ENCODE measurements around the gene SNX20. TPM values are rescaled to one million over a fixed set of nuclear protein-coding genes. Genes with fewer than 3 reads are reported as not detected.

SNX20 gene, protein sequence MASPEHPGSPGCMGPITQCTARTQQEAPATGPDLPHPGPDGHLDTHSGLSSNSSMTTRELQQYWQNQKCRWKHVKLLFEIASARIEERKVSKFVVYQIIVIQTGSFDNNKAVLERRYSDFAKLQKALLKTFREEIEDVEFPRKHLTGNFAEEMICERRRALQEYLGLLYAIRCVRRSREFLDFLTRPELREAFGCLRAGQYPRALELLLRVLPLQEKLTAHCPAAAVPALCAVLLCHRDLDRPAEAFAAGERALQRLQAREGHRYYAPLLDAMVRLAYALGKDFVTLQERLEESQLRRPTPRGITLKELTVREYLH
- 10 to 100 TPM; 60.0 to 72.1 TPM for total RNA-seq

DNA sequence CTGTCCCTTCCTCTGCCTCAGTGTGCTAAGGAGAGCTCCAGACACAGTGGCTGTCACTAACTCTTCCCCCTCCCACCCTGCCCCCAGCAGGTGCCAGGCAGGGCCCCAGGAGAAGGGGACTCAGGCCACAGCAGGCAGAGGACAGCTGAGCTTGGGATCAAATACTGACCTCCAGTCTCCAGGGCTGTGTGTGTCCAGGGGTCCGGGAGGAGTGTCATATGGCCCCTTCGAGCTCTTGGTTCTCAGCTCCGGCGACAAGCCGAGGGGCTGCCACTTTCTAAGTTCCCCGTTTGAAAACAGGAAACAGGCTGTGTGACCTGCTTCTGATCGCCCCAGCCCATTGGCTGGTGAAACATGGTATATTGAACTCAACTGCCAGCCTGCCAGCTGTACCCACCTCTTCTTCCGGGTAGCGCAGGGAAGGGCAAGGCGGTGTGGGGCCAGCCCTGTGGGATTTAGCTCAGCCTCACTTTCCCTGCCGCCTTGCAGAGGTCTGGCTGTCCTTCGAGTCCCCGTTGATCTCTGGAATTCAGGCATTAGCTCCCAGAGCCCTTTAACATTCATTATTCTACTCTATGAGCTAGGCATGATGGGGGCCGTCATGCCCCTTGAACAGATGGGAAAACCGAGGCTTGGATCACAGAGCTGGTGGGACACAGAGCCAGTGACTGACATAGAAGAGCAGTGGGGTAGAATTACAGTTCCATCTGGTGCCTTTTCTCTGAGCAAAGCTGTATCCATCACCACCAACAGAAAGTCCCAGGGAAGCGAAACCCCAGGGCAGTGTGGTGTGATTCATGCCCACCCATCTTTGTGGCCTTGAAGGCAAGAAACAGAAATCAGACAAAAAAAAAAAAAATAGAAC, at the start of gene SNX20:
TSS of gene SNX20 (minus strand) at position 292 of the 865 bp plus-strand sequence. CDS start 3,786 bp downstream, outside the sequence.
- Mint-ChIP-seq H3K4me3 (peak within 1 kb of the TSS; percentile 81), H3K36me3 (peaks cover 38% of the 10 kb centered on the region), H3K4me1 (peaks cover 84% of the 10 kb centered on the region), H3K27me3 (no peaks in the 10 kb centered on the region), H3K27ac (peak within 1 kb of the TSS; percentile 93), H3K9me3 (ENCODE audit: low read depth) (no peaks in the 10 kb centered on the region)
- CTCF ChIA-PET = interaction anchor here (1.1 to 8.8 kb wide), 8 partner anchors 10 to 354 kb away, joined by 3 to 140 read pairs (median 10); no protein-coding TSS in a partner anchor
- DNase-seq (peak; percentile 82), ATAC-seq (peak; percentile 67)

DNA sequence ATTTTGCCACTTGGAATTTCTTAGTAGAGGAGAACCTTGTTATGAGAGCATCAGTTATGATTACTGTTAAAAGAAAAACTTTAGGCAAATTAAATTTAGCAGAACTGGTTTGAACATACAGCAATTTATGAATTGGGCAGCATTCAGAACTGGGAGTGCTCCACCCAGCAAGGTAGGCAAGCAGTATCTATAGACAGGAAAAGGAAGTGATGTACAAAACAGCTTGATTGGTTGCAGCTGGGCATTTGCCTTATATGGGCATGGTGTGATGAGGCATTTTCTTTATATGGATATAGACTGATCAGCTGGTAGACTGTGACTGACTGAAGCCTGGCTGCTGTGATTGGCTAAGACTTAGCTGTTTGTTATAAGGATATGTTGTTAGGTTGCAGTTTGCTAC, 43.2 kb upstream of the SNX20 start:
- no peaks in the 10 kb centered on the region for H3K27me3 Mint-ChIP-seq
- peaks cover 18% of the 10 kb centered on the region for H3K4me1 Mint-ChIP-seq
- ATAC-seq = no peak
- no peak overlapping the region for H3K4me3 Mint-ChIP-seq
- H3K27ac Mint-ChIP-seq = no peak overlapping the region
- CTCF ChIA-PET = interaction anchor here (0.8 to 1.9 kb wide), 5 partner anchors 53 to 369 kb away, joined by 3 to 4 read pairs (median 3); no protein-coding TSS in a partner anchor
- DNase-seq = no peak
- peaks cover 6% of the 10 kb centered on the region for H3K9me3 Mint-ChIP-seq (ENCODE audit: low read depth)
- peaks cover 63% of the 10 kb centered on the region for H3K36me3 Mint-ChIP-seq

DNA sequence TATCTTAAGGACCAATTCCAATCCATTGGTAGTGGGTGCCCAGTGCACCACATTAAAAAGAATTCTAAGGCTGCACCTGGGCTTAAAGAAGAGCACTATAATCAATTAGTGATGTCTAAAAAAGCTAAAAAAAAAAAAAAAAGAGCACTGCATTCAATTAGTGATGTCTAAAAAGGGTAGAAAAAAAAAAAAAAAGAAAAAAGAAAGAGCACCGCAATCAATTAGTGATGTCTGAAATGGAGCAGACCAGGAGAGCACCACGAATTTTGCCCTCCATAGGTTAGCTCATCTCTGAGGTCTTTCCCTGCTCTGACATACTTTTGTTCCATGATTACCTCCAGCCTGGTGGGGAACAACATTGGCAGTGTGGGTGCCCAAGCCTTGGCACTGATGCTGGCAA, 41.8 kb upstream of the SNX20 start:
- H3K4me3 Mint-ChIP-seq = no peak overlapping the region
- CTCF ChIA-PET = interaction anchor here (1.0 to 1.9 kb wide), 2 partner anchors 19 to 51 kb away, joined by 3 to 4 read pairs; partner anchors contain the start of gene CYLD
- H3K27me3 Mint-ChIP-seq = no peaks in the 10 kb centered on the region
- peaks cover 53% of the 10 kb centered on the region for H3K36me3 Mint-ChIP-seq
- H3K4me1 Mint-ChIP-seq = peaks cover 21% of the 10 kb centered on the region
- peaks cover 6% of the 10 kb centered on the region for H3K9me3 Mint-ChIP-seq (ENCODE audit: low read depth)
- DNase-seq (no peak), ATAC-seq (no peak)
- no peak overlapping the region for H3K27ac Mint-ChIP-seq

- no peak for ATAC-seq
- CTCF ChIA-PET = interaction anchor here (0.9 to 1.3 kb wide), 3 partner anchors 8 to 56 kb away, joined by 3 read pairs; partner anchors contain the start of gene CYLD
- Mint-ChIP-seq H3K27me3 (no peaks in the 10 kb centered on the region), H3K27ac (peak overlapping the region; percentile 58), H3K36me3 (peaks cover 48% of the 10 kb centered on the region), H3K9me3 (ENCODE audit: low read depth) (peaks cover 6% of the 10 kb centered on the region), H3K4me3 (no peak overlapping the region), H3K4me1 (peaks cover 22% of the 10 kb centered on the region)
- DNase-seq = no peak
Measured at GRCh38 chr16:50722405-50722737, 41.3 kb upstream of the SNX20 start.

DNA sequence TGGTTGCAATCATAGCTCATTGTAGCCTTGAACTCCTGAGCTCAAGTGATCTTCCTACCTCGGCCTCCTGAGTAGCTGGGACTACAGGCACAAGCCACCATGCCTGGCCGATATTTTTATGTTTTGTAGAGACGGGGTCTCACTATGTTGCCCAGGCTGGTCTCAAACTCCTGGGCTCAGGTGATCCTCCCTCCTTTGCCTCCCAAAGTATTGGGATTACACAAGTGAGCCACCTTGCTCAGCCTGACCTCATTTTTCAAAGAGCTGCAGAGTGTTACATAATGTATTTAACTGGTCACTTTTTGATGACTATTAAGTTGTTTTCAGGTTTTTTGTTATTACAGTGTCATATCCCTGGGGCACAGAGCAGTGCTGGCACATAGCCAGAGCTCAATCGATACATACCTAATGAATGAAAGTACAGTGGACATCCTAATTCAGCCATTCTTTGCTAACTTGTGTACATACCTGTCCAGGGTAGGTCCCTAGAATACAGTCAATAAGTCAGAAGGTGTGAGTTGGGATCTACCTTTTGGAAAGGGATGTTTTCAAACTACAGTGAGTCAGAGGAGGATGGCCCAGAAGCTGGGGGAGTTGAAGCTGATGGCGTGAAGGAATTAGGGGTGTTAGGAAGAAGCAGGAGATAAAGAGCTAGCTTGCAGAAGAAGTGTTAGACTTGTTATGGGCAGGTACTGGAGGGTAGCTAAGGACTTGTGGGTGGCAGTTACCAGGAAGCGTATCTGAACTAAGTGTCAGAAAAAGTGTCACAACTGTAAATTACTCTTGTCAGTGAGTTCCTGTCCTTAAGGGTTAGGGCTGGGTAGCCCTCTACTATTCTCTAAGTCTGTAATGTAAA, 40.7 kb upstream of the SNX20 start:
- peaks cover 28% of the 10 kb centered on the region for H3K4me1 Mint-ChIP-seq
- H3K27me3 Mint-ChIP-seq = no peaks in the 10 kb centered on the region
- H3K9me3 Mint-ChIP-seq (ENCODE audit: low read depth) = peaks cover 6% of the 10 kb centered on the region
- ATAC-seq (peak; percentile 39), DNase-seq (no peak)
- peaks cover 47% of the 10 kb centered on the region for H3K36me3 Mint-ChIP-seq
- CTCF ChIA-PET = interaction anchor here (0.9 to 2.9 kb wide), 7 partner anchors 9 to 85 kb away, joined by 3 to 8 read pairs (median 3); partner anchors contain the start of gene CYLD
- H3K4me3 Mint-ChIP-seq = no peak overlapping the region
- peak overlapping the region; percentile 58 for H3K27ac Mint-ChIP-seq

DNA sequence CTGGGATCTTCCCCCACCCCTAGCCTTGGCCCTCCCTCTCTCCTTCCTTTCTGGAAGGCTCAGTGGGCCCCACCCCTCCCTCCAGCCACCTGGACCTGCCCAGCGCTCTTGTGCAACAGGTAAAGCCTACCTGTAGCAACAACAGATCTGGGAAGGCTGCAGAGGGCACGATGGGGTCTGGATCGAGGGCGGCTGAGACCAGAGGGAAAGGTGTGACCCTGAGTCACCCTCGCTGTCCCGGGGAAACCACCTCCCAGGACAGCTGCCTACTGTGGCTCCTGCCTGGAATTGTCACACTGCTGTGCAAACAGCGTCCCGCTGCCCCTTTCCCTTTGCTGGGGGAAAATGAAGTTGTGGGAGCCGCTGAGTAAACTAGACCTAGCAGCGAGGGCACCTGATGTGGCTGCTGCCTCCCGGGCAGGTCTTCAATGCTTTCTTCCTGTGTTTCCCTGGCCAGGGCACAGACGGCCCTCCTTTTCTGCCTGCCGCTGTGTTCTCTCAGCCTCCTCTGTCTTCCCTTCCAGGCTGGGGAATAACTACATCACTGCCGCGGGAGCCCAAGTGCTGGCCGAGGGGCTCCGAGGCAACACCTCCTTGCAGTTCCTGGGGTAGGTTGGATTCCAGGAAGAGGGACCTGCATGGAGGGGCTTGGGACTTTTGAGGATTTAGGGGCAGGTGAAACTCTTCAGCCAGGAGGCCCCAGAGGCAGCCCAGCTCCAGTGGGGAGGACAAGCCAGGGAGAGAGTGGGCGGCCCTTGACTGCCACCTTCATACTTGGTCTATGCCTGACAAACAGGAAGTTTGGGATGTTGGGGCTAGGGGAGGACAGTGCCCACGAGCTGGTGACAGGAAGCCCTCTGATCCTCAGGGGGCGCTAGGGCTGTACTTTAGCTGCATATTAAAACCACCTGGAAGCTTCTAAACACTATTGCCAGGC, 38.6 kb upstream of the SNX20 start:
- Mint-ChIP-seq H3K9me3 (ENCODE audit: low read depth) (peaks cover 6% of the 10 kb centered on the region), H3K4me3 (no peak overlapping the region), H3K27me3 (no peaks in the 10 kb centered on the region), H3K27ac (no peak overlapping the region), H3K4me1 (peaks cover 34% of the 10 kb centered on the region), H3K36me3 (peaks cover 31% of the 10 kb centered on the region)
- CTCF ChIA-PET = interaction anchor here (1.0 to 2.9 kb wide), 9 partner anchors 10 to 87 kb away, joined by 3 to 8 read pairs (median 4); no protein-coding TSS in a partner anchor
- ATAC-seq (peak; percentile 56), DNase-seq (no peak)

DNA sequence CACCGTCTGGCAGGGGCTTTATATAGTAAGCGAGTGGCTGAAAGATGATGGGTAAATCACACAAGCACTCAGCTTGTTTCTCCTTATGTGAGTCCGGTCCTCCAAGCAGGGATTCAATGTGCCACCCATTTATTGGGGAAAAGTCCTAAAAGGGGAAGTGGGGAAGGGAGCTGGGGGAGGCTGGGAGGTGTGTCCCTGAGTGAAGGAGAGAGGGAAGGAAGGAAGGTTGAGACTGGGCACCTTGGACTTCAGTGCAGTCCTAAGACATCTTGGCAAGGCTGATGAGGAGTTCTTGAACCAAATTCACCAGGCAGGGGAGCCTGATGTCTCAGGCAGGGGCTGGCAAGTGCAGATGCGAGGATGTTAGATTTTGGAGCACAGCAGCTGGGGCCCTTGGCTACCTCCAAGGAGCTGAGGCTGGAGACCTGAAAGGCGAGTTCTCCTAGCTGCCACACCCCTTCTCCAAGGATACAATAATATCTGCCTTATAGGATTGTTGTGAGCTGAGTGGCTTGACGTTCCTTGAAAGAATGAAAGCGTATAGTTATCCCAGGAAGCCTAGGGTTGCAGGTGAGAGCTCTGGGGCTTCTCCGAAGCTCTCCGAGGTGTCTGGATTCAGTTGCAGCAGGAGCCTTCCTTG, 37.8 kb upstream of the SNX20 start:
- peaks cover 2% of the 10 kb centered on the region for H3K9me3 Mint-ChIP-seq (ENCODE audit: low read depth)
- H3K36me3 Mint-ChIP-seq = peaks cover 24% of the 10 kb centered on the region
- ATAC-seq = no peak
- CTCF ChIA-PET = interaction anchor here (1.2 to 2.9 kb wide), 4 partner anchors 16 to 88 kb away, joined by 3 to 8 read pairs (median 4); no protein-coding TSS in a partner anchor
- peaks cover 32% of the 10 kb centered on the region for H3K4me1 Mint-ChIP-seq
- DNase-seq = no peak
- H3K27ac Mint-ChIP-seq = no peak overlapping the region
- no peak overlapping the region for H3K4me3 Mint-ChIP-seq
- no peaks in the 10 kb centered on the region for H3K27me3 Mint-ChIP-seq

DNA sequence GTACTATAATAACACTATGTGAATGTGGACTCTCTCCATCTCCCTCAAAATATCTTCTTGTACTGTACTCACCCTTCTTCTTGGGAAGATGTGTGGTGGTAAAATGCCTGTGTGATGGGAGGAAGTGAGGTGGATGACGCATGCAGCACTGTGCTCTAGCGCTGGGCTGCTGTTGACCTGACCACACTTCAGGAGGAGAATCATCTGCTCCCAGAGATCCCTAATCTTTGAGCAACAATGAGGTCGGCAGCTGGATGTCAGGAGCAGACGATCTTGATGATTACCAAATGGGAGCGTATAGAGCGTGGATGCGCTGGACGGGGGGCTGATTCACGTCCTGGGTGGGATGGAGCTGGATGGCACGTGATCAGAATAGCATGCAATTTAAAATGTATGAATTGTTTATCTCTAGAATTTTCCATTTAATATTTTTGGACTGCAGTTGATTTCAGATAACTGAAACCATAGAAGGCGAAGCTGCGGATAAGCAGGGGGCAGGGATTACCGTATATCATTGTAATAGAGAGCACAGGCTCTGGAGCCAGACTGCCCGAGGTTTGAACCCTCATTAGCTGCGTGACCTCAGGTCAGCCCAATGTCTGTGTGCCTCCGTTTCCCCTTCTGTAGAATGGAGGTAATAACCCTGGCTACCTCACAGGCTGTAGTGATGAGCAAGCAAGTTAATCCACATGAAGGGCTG, 37.1 kb upstream of the SNX20 start:
- Mint-ChIP-seq H3K36me3 (peaks cover 18% of the 10 kb centered on the region), H3K4me1 (peaks cover 32% of the 10 kb centered on the region), H3K9me3 (ENCODE audit: low read depth) (no peaks in the 10 kb centered on the region), H3K27ac (no peak overlapping the region), H3K4me3 (no peak overlapping the region), H3K27me3 (no peaks in the 10 kb centered on the region)
- DNase-seq (no peak), ATAC-seq (no peak)
- CTCF ChIA-PET = interaction anchor here (1.2 to 1.4 kb wide), 2 partner anchors 20 to 88 kb away, joined by 3 read pairs; no protein-coding TSS in a partner anchor

- H3K4me1 Mint-ChIP-seq = peaks cover 31% of the 10 kb centered on the region
- H3K27ac Mint-ChIP-seq = no peak overlapping the region
- no peaks in the 10 kb centered on the region for H3K9me3 Mint-ChIP-seq (ENCODE audit: low read depth)
- no peaks in the 10 kb centered on the region for H3K27me3 Mint-ChIP-seq
- CTCF ChIA-PET = no interaction called here
- DNase-seq = no peak
- H3K4me3 Mint-ChIP-seq = no peak overlapping the region
- no peak for ATAC-seq
- H3K36me3 Mint-ChIP-seq = peaks cover 11% of the 10 kb centered on the region
Measured at GRCh38 chr16:50717494-50717893, 36.4 kb upstream of the SNX20 start.

GRCh38 chr16:50717091-50717490, 36.0 kb upstream of the SNX20 start:
- Mint-ChIP-seq H3K4me1 (peaks cover 28% of the 10 kb centered on the region), H3K27me3 (no peaks in the 10 kb centered on the region), H3K4me3 (no peak overlapping the region), H3K36me3 (peaks cover 12% of the 10 kb centered on the region), H3K9me3 (ENCODE audit: low read depth) (no peaks in the 10 kb centered on the region), H3K27ac (no peak overlapping the region)
- CTCF ChIA-PET = interaction anchor here (0.9 kb wide), 1 partner anchor 18 kb away, joined by 4 read pairs; no protein-coding TSS in a partner anchor
- ATAC-seq (no peak), DNase-seq (no peak)

DNA sequence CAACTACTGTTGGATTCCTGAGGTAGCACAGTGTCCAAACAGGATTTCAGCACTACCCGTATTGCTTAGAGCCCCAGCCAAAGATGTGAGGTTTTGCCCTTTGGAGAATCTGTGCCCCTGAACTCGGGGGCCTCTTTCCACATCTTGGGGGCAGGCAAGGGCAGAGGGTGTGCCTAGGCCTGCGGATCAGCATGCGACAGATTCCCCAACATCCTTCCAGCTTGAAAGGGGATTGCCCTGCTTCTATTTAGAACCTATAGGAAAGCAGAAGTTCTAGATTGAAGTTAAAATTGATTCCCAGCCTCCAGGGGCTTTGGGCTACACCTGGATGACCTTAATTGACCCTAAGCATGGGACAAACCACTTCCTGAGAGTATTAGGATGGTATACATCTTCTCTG, 31.8 kb upstream of the SNX20 start:
- H3K27me3 Mint-ChIP-seq = no peaks in the 10 kb centered on the region
- CTCF ChIA-PET = no interaction called here
- H3K4me1 Mint-ChIP-seq = peaks cover 36% of the 10 kb centered on the region
- no peak overlapping the region for H3K27ac Mint-ChIP-seq
- peaks cover 27% of the 10 kb centered on the region for H3K36me3 Mint-ChIP-seq
- H3K4me3 Mint-ChIP-seq = no peak overlapping the region
- no peak for DNase-seq
- H3K9me3 Mint-ChIP-seq (ENCODE audit: low read depth) = no peaks in the 10 kb centered on the region
- no peak for ATAC-seq
